Measurements from ENCODE around the gene NISCH.
A peak's percentile ranks its signal among the peaks of the same experiment; 100 is the strongest.

Gene NISCH

DNA sequence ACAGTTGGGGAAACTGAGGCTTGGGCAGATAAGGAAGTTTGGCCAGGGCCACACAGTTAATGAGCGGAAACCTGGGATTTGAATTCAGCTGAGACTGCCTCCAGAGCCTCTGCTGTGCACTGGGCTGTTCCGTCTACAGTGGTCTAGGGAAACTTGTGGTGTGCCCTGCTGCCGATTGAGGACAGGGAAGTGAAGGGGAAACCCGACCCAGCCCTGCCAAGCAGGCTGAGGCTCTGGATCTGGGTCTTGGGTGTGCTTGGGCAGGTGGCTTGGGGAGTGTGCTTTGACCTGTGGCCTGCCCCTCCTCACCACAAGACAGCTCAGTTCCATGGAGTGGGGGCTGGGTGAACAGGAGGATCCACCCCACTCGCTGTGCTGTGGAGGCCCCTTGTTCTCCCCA lies 17.6 kb downstream of the NISCH start:
- Histone ChIP-seq H3K36me3 (ENCODE audit: control insufficient read depth, insufficient read depth, low read length) (peaks cover 44% of the 10 kb centered on the region), H3K27me3 (ENCODE audit: control insufficient read depth, insufficient read depth, low read length) (no peaks in the 10 kb centered on the region), H3K4me1 (ENCODE audit: control insufficient read depth, insufficient read depth, low read length) (no peaks in the 10 kb centered on the region), H3K9me3 (ENCODE audit: control insufficient read depth, insufficient read depth, low read length) (no peaks in the 10 kb centered on the region), H3K27ac (ENCODE audit: low read length) (no peak overlapping the region), H3K4me3 (ENCODE audit: low read length) (no peak overlapping the region)
- no peak for DNase-seq (ENCODE audit: low read depth, low spot score)
- WGBS (ENCODE audit: insufficient coverage, insufficient read length): no CpG with 5 or more reads among the region's 5 CpGs

DNA sequence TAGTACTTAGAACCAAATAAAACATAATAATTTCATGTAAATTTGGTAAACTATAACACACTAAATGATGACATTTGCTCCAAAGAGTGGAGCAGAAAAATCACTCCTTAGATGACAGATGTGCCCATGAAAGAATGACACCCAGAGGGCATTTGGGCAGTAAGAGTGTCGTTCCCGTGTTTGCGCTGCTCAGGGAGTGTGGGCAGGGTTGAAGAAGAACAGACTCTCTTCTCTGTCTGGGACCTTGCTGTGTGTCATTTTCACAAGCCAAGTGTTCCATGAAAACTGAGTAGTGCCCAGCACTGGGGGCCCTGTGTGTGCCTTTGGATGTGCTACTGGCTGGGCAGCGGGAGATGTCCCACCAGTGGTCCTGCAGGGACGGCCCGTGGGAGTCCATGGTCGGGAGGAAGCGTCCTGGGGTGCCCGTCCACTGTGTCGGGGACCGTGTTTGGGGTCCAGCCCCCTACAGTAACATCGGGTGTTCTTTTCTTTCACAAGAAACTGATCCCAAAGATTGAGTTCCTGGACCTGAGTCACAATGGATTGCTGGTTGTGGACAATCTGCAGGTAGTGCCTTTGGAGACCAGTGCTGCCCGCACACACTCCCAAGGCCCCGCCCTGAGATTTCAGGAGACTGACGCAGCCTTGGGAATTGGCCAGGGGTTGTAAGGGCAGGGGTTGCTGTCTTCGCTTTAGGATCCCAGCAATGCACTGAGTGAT lies 21.8 kb downstream of the NISCH start:
- no peak overlapping the region for H3K27ac ChIP-seq (ENCODE audit: low read length)
- WGBS (ENCODE audit: insufficient coverage, insufficient read length): no CpG with 5 or more reads among the region's 16 CpGs
- no peaks in the 10 kb centered on the region for H3K27me3 ChIP-seq (ENCODE audit: control insufficient read depth, insufficient read depth, low read length)
- no peak overlapping the region for H3K4me3 ChIP-seq (ENCODE audit: low read length)
- no peaks in the 10 kb centered on the region for H3K9me3 ChIP-seq (ENCODE audit: control insufficient read depth, insufficient read depth, low read length)
- DNase-seq (ENCODE audit: low read depth, low spot score): no peak
- H3K4me1 ChIP-seq (ENCODE audit: control insufficient read depth, insufficient read depth, low read length): no peaks in the 10 kb centered on the region
- H3K36me3 ChIP-seq (ENCODE audit: control insufficient read depth, insufficient read depth, low read length): peaks cover 62% of the 10 kb centered on the region

- H3K27me3 ChIP-seq (ENCODE audit: control insufficient read depth, insufficient read depth, low read length): no peaks in the 10 kb centered on the region
- no peak overlapping the region for H3K4me3 ChIP-seq (ENCODE audit: low read length)
- WGBS (ENCODE audit: insufficient coverage, insufficient read length): no CpG with 5 or more reads among the region's 6 CpGs
- H3K9me3 ChIP-seq (ENCODE audit: control insufficient read depth, insufficient read depth, low read length): no peaks in the 10 kb centered on the region
- no peak overlapping the region for H3K27ac ChIP-seq (ENCODE audit: low read length)
- peaks cover 59% of the 10 kb centered on the region for H3K36me3 ChIP-seq (ENCODE audit: control insufficient read depth, insufficient read depth, low read length)
- no peak for DNase-seq (ENCODE audit: low read depth, low spot score)
- H3K4me1 ChIP-seq (ENCODE audit: control insufficient read depth, insufficient read depth, low read length): no peaks in the 10 kb centered on the region
Measured at GRCh38 chr3:52477796-52478095, 22.3 kb downstream of the NISCH start.

DNA sequence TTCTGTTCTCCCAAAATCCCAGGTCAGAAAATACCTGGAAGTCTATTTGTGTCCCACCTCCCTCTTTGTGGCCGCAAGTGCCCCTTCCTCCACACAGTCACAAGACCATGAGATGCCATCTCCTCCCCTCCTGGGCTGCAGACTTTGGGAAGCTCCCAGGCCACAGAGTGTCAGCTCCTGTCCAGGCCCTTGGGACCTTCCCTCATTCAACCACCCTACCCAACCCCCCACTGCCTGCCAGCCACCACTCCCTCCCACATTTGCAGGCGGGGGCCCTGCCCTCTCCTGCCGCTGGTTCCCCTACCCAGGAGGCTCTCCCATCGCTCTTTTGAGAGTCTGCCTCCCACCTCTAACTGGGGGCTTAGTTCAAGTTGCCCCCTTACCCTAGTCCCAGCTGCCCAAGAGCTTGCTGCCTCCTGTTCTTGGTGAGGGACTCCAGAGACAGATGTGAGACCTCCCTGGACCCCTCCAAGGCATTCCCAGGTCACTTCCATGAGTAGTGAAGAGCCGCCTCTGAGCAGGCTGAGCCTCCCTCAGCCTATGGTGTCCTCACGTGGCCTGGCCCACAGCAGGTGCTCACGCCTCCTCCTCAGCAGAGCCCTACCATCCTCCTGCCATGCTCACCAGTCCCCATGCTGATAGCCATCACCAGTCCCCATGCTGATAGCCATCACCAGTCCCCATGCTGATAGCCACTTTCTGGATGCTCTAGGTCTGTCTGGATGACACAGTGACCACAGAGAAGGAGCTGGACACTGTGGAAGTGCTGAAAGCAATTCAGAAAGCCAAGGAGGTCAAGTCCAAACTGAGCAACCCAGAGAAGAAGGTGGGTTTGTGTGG lies 23.9 kb downstream of the NISCH start:
- Histone ChIP-seq H3K4me3 (ENCODE audit: low read length) (no peak overlapping the region), H3K36me3 (ENCODE audit: control insufficient read depth, insufficient read depth, low read length) (peaks cover 53% of the 10 kb centered on the region), H3K27me3 (ENCODE audit: control insufficient read depth, insufficient read depth, low read length) (no peaks in the 10 kb centered on the region), H3K4me1 (ENCODE audit: control insufficient read depth, insufficient read depth, low read length) (no peaks in the 10 kb centered on the region; the same call in 1 of the 2 replicates), H3K9me3 (ENCODE audit: control insufficient read depth, insufficient read depth, low read length) (no peaks in the 10 kb centered on the region), H3K27ac (ENCODE audit: low read length) (no peak overlapping the region)
- no peak for DNase-seq (ENCODE audit: low read depth, low spot score)
- WGBS (ENCODE audit: insufficient coverage, insufficient read length): no CpG with 5 or more reads among the region's 7 CpGs

DNA sequence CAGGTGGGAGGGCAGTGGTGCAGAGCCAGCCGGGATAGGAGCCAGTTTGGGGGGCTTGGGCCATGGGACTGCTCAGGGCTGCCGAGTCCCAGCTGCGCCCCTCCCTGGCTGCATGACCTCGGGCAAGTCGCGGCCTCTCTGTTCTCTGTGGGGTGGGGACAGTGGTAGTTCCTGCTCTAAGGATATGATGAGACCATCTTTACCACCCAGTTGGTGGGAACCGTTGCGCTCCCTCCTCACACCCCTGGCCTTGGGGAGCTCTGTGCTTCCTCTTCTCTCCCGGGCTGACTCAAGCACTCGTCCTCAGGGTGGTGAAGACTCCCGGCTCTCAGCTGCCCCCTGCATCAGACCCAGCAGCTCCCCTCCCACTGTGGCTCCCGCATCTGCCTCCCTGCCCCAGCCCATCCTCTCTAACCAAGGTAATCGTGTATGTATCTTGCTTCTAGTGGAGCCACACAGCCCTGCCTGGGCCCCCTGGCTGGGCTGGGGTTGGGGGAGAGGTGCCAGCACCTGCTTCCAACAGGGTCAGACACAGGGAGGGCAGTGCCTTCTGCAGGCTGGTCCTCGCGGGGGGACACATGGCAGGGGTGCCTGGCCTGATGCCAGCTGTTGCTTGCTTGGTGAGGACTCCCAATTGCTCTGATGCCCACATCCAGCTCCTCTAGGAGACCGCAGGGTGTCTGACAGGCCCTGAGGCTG lies 24.6 kb downstream of the NISCH start:
- Histone ChIP-seq H3K27ac (ENCODE audit: low read length) (no peak overlapping the region), H3K36me3 (ENCODE audit: control insufficient read depth, insufficient read depth, low read length) (peaks cover 53% of the 10 kb centered on the region), H3K27me3 (ENCODE audit: control insufficient read depth, insufficient read depth, low read length) (no peaks in the 10 kb centered on the region), H3K4me3 (ENCODE audit: low read length) (no peak overlapping the region), H3K9me3 (ENCODE audit: control insufficient read depth, insufficient read depth, low read length) (no peaks in the 10 kb centered on the region), H3K4me1 (ENCODE audit: control insufficient read depth, insufficient read depth, low read length) (no peaks in the 10 kb centered on the region; the same call in 1 of the 2 replicates)
- no CpG with 5 or more reads among the region's 16 CpGs for WGBS (ENCODE audit: insufficient coverage, insufficient read length)
- no peak for DNase-seq (ENCODE audit: low read depth, low spot score)

- peaks cover 48% of the 10 kb centered on the region for H3K36me3 ChIP-seq (ENCODE audit: control insufficient read depth, insufficient read depth, low read length)
- H3K9me3 ChIP-seq (ENCODE audit: control insufficient read depth, insufficient read depth, low read length): no peaks in the 10 kb centered on the region
- DNase-seq (ENCODE audit: low read depth, low spot score): no peak
- H3K4me1 ChIP-seq (ENCODE audit: control insufficient read depth, insufficient read depth, low read length): no peaks in the 10 kb centered on the region; the same call in 1 of the 2 replicates
- no CpG with 5 or more reads among the region's 27 CpGs for WGBS (ENCODE audit: insufficient coverage, insufficient read length)
- no peaks in the 10 kb centered on the region for H3K27me3 ChIP-seq (ENCODE audit: control insufficient read depth, insufficient read depth, low read length)
- H3K4me3 ChIP-seq (ENCODE audit: low read length): no peak overlapping the region
- no peak overlapping the region for H3K27ac ChIP-seq (ENCODE audit: low read length)
Measured at GRCh38 chr3:52480768-52481715, 25.6 kb downstream of the NISCH start.

DNA sequence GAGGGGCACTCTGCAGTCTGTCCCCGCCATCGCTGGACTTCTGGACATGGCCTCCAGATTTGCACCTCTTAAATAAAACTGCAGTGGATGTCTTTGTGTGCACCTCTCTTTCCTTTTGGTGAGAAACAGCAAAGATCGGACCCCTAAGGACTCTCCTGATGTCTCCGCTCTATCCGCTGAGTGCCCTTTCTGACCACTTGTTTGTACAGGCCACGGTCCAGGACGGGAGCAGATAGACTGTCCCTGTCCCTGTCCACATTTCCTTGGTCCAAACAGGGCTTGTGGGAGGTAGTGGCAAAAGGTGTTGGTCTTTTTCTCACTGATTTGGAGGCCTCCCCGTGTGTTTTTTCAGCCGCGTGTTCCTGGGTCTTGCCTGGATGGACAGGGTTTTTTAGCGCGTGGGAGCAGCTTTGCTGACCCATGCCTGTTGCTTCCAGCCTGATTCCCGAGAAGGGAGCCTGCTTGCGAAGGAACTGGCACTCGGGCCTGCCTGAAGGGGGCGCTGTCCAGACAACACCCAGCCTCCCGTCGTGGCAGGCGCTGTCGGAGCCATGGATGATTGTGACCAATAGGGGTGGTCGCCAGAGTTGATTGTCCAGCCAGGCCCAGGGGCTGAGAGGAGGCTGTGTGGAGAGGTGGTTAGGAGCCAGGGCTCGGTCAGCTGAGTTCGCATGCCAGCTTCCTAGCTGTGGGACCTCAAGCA lies 26.6 kb downstream of the NISCH start:
- WGBS (ENCODE audit: insufficient coverage, insufficient read length): no CpG with 5 or more reads among the region's 23 CpGs
- no peaks in the 10 kb centered on the region for H3K9me3 ChIP-seq (ENCODE audit: control insufficient read depth, insufficient read depth, low read length)
- no peaks in the 10 kb centered on the region; the same call in 1 of the 2 replicates for H3K4me1 ChIP-seq (ENCODE audit: control insufficient read depth, insufficient read depth, low read length)
- peaks cover 43% of the 10 kb centered on the region for H3K36me3 ChIP-seq (ENCODE audit: control insufficient read depth, insufficient read depth, low read length)
- no peak overlapping the region for H3K4me3 ChIP-seq (ENCODE audit: low read length)
- DNase-seq (ENCODE audit: low read depth, low spot score): peak; percentile 57
- no peaks in the 10 kb centered on the region for H3K27me3 ChIP-seq (ENCODE audit: control insufficient read depth, insufficient read depth, low read length)
- H3K27ac ChIP-seq (ENCODE audit: low read length): no peak overlapping the region

DNA sequence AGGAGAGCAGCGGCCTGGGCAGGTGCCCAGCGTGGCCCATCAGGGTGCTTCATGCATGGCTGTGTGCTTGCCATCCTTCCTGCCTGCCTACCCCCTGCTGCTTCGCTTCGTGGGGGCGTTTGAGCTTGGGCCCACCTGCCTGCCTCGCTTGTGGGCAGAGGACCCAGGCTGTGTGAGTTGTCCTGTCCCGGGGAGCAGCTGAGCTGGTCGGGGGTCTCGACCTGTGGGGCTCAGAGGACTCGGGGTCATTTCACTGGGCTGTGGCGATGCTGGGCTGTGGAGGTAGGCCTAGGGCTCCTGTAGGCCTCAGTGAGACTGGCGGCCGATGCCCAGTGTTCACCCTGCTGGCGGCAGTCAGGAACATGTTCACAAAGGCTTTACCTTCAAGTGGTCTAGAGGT lies 27.7 kb downstream of the NISCH start:
- Histone ChIP-seq H3K9me3 (ENCODE audit: control insufficient read depth, insufficient read depth, low read length) (no peaks in the 10 kb centered on the region), H3K36me3 (ENCODE audit: control insufficient read depth, insufficient read depth, low read length) (peaks cover 43% of the 10 kb centered on the region), H3K27ac (ENCODE audit: low read length) (no peak overlapping the region), H3K4me1 (ENCODE audit: control insufficient read depth, insufficient read depth, low read length) (no peaks in the 10 kb centered on the region; the same call in 1 of the 2 replicates), H3K27me3 (ENCODE audit: control insufficient read depth, insufficient read depth, low read length) (no peaks in the 10 kb centered on the region), H3K4me3 (ENCODE audit: low read length) (no peak overlapping the region)
- DNase-seq (ENCODE audit: low read depth, low spot score): no peak
- WGBS (ENCODE audit: insufficient coverage, insufficient read length): no CpG with 5 or more reads among the region's 14 CpGs

- H3K4me3 ChIP-seq (ENCODE audit: low read length): no peak overlapping the region
- no peak for DNase-seq (ENCODE audit: low read depth, low spot score)
- peaks cover 43% of the 10 kb centered on the region for H3K36me3 ChIP-seq (ENCODE audit: control insufficient read depth, insufficient read depth, low read length)
- no peaks in the 10 kb centered on the region; the same call in 1 of the 2 replicates for H3K4me1 ChIP-seq (ENCODE audit: control insufficient read depth, insufficient read depth, low read length)
- H3K27ac ChIP-seq (ENCODE audit: low read length): no peak overlapping the region
- no peaks in the 10 kb centered on the region for H3K9me3 ChIP-seq (ENCODE audit: control insufficient read depth, insufficient read depth, low read length)
- WGBS (ENCODE audit: insufficient coverage, insufficient read length): no CpG with 5 or more reads among the region's 13 CpGs
- H3K27me3 ChIP-seq (ENCODE audit: control insufficient read depth, insufficient read depth, low read length): no peaks in the 10 kb centered on the region
Measured at GRCh38 chr3:52483577-52484381, 28.4 kb downstream of the NISCH start.
